IPS-NIHi7 (cell line): ENCODE results near the gene SEC14L2.

ENCODE experiments used
- DNase-seq: peaks from one replicate; pipeline ENCODE4 v3.0.0; 2012; ENCODE audit warnings: mixed read lengths; ENCODE audit errors: extremely low spot score

Gene SEC14L2

GRCh38 chr22:30396871-30397655 is at the start of gene SEC14L2:
Gene SEC14L2 (plus strand): TSS chr22:30397018. CDS start chr22:30397117, 99 bp downstream.
- peak; percentile 71 for DNase-seq

- no peak for DNase-seq
These were observed 49.4 kb upstream of the SEC14L2 start for GRCh38 chr22:30347255-30347892.

- no peak for DNase-seq
These were observed 48.4 kb upstream of the SEC14L2 start for GRCh38 chr22:30348404-30348803.

- no peak for DNase-seq
These were observed 48.0 kb upstream of the SEC14L2 start for GRCh38 chr22:30348809-30349208.

- no peak for DNase-seq
These were observed 45.6 kb upstream of the SEC14L2 start for GRCh38 chr22:30351226-30351625.

- DNase-seq, result no peak
These were observed 42.2 kb upstream of the SEC14L2 start for GRCh38 chr22:30354644-30355043.

- peak; percentile 95 for DNase-seq
These were observed 40.2 kb upstream of the SEC14L2 start, which contains the start of the genes CCDC157 and SF3A1 for GRCh38 chr22:30356449-30357235. Gene CCDC157 (plus strand): TSS chr22:30357007. CDS start chr22:30366001, 8,994 bp downstream. Gene SF3A1 (minus strand): TSS chr22:30356894. CDS start chr22:30356792, 102 bp downstream.

GRCh38 chr22:30357236-30357570 is 39.6 kb upstream of the SEC14L2 start:
- DNase-seq, result no peak

GRCh38 chr22:30357650-30358215 is 39.1 kb upstream of the SEC14L2 start:
- DNase-seq, result no peak

- DNase-seq, result no peak
These were observed 38.3 kb upstream of the SEC14L2 start for GRCh38 chr22:30358541-30358940.

- DNase-seq, result no peak
These were observed 34.7 kb upstream of the SEC14L2 start for GRCh38 chr22:30361916-30362650.

GRCh38 chr22:30362651-30363281 is 34.1 kb upstream of the SEC14L2 start:
- peak; percentile 77 for DNase-seq

GRCh38 chr22:30365891-30366290 is 30.9 kb upstream of the SEC14L2 start:
- no peak for DNase-seq

- DNase-seq, result no peak
These were observed 28.4 kb upstream of the SEC14L2 start for GRCh38 chr22:30368420-30368819.

- DNase-seq, result no peak
These were observed 26.1 kb upstream of the SEC14L2 start for GRCh38 chr22:30370641-30371230.

GRCh38 chr22:30371321-30371720 is 25.5 kb upstream of the SEC14L2 start:
- DNase-seq, result no peak

GRCh38 chr22:30371981-30372380 is 24.8 kb upstream of the SEC14L2 start:
- DNase-seq, result no peak

GRCh38 chr22:30372915-30373314 is 23.9 kb upstream of the SEC14L2 start:
- no peak for DNase-seq

GRCh38 chr22:30373331-30374325 is 23.2 kb upstream of the SEC14L2 start:
- no peak for DNase-seq
